Naive thymus-derived CD4-positive, alpha-beta T cell (primary cell): ENCODE data around the gene ATXN2L. TPM values are rescaled to one million over a fixed set of nuclear protein-coding genes. Genes with fewer than 3 reads are reported as not detected.

Source experiments
- ATAC-seq: fragments of 150-1000 bp; cut with Tn5 transposase; 2 replicates; pipeline ENCODE4 v1.10.0; 2021; ENCODE audit warnings: mild to moderate bottlenecking, moderate library complexity
- CTCF ChIA-PET: fragments of 350-600 bp; sonication (Branson Sonifier 250); formaldehyde crosslinking; loops from one replicate; lab custom pipeline; 2021; ENCODE audit warnings: antibody characterized with exemption; lab: Charles Lee
- POLR2A ChIA-PET: fragments of 350-600 bp; sonication (Branson Sonifier 250); formaldehyde crosslinking; loops from one replicate; lab custom pipeline; 2021; ENCODE audit warnings: antibody characterized with exemption, inconsistent platforms; lab: Charles Lee
- DNase-seq, 9 donors: peaks; one replicate each; pipeline versions ENCODE4 v3.0.0 to v3.0.0-alpha.2; 2020 to 2022; ENCODE audit warnings: mixed read lengths in 1 of 9
- H3K27ac ChIP-seq: one replicate; pipeline ENCODE4 v1.7.0; 2013; ENCODE audit warnings: mild to moderate bottlenecking, low read depth, low read length, moderate library complexity
- H3K27me3 ChIP-seq, 2 donors: one replicate each; pipeline ENCODE4 v1.7.0; 2013; ENCODE audit warnings: low read length in 2 of 2, mild to moderate bottlenecking in 2 of 2, moderate library complexity in 2 of 2; ENCODE audit not compliant: control insufficient read depth in 2 of 2, insufficient read depth in 2 of 2
- H3K36me3 ChIP-seq, 3 experiments: 1 replicate in 2 of 3; 2 replicates in 1 of 3; pipeline ENCODE4 v1.7.0; 2013; ENCODE audit warnings: low read length in 3 of 3, mild to moderate bottlenecking in 3 of 3, moderate library complexity in 1 of 3; ENCODE audit not compliant: insufficient read depth in 3 of 3, control insufficient read depth in 2 of 3
- H3K4me1 ChIP-seq, 2 donors: one replicate each; pipeline ENCODE4 v1.7.0; 2013; ENCODE audit warnings: low read length in 2 of 2, mild to moderate bottlenecking in 2 of 2, moderate library complexity in 1 of 2; ENCODE audit not compliant: control insufficient read depth in 2 of 2, insufficient read depth in 2 of 2
- H3K4me3 ChIP-seq: 2 replicates; pipeline ENCODE4 v1.7.0; 2013; ENCODE audit warnings: mild to moderate bottlenecking, low read length
- H3K9me3 ChIP-seq, 3 experiments: 1 replicate in 2 of 3; 2 replicates in 1 of 3; pipeline ENCODE4 v1.7.0; 2013; ENCODE audit warnings: low read length in 3 of 3; ENCODE audit not compliant: control insufficient read depth in 2 of 3
- H3K27ac Mint-ChIP-seq, 9 donors: one replicate each; pipeline ENCODE4 v1.8.0; 2020 to 2022; ENCODE audit warnings: mixed read lengths in 9 of 9, mild to moderate bottlenecking in 8 of 9, moderate library complexity in 5 of 9, inconsistent platforms in 2 of 9
- H3K27me3 Mint-ChIP-seq, 5 donors: one replicate each; pipeline ENCODE4 v1.8.0; 2021 to 2022; ENCODE audit warnings: mixed read lengths in 5 of 5, mild to moderate bottlenecking in 1 of 5
- H3K36me3 Mint-ChIP-seq, 5 donors: one replicate each; pipeline ENCODE4 v1.8.0; 2020 to 2022; ENCODE audit warnings: mixed read lengths in 5 of 5, mild to moderate bottlenecking in 3 of 5, inconsistent platforms in 1 of 5
- H3K4me1 Mint-ChIP-seq, 7 donors: one replicate each; pipeline ENCODE4 v1.8.0; 2020 to 2022; ENCODE audit warnings: mixed read lengths in 7 of 7, mild to moderate bottlenecking in 3 of 7, inconsistent platforms in 1 of 7
- H3K4me3 Mint-ChIP-seq, 10 donors: one replicate each; pipeline ENCODE4 v1.8.0; 2020 to 2022; ENCODE audit warnings: mild to moderate bottlenecking in 10 of 10, mixed read lengths in 10 of 10, moderate library complexity in 6 of 10, inconsistent platforms in 2 of 10
- H3K9me3 Mint-ChIP-seq, 11 donors: one replicate each; pipeline ENCODE4 v1.8.0; 2020 to 2022; ENCODE audit warnings: mixed read lengths in 11 of 11, mild to moderate bottlenecking in 4 of 11, inconsistent platforms in 1 of 11, moderate library complexity in 1 of 11
- intact Hi-C, 2 donors: fragments of 100-400 bp; cut with micrococcal nuclease; formaldehyde crosslinking; loops; one replicate each; pipeline ENCODE4 v1.15.1; 2023
- polyA plus RNA-seq, 2 donors: library from polyadenylated mRNA; unstranded; fragments of 300-500 nt; fragmentation: Illumina TruSeq; gene quantifications; one replicate each; pipeline ENCODE4 v1.2.3, GENCODE V29; 2021
- total RNA-seq, 6 experiments: library from RNA in 5 of 6; stranded (reverse) in 5 of 6; gene quantifications; 1 replicate in 5 of 6; 2 replicates in 1 of 6; pipeline ENCODE4 v1.2.3 and lab custom pipeline; 2021 to 2026

Gene ATXN2L
- total and polyA plus RNA-seq, 7 experiments from 2014 or later = 19.7 to 374 (median 280) TPM

DNA sequence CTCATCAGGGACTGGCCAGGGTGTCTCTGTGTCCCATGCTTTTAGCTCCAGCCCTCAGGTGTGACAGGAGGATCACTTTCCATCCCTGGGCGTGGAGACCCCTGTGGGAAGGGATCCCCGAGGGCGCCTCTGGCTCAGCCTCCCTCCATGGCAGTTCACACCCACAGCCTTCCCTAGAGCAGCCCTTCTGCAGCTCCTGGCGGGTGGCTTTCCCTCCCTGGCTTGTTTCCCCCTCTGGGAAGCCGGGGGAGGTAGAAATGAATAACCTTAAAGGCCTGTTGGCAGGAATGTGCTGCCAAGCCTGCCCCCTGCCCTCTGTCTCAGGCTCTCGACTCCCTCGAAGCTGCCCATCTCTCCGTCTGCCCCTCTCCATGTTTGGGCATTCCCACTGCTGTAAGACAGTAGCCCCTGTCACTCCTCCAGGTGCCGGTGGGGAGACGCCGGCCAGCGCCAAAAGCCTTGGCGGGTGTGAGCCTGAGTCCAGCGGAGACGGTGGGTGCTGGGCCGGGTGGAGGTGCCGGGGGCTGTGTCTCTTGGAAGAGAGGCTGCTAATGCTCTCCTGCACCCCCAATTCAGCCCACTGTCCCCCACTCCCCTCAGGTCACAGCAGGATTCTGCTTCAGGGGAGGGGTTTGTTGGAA lies 53.3 kb downstream of the ATXN2L start:
- peaks cover 0 to 18% (median 12%) of the 10 kb centered on the region in 7 donors for H3K4me1 Mint-ChIP-seq
- ATAC-seq (no peak), DNase-seq (no peak)
- ChIA-PET POLR2A (interaction anchor here (0.6 to 1.9 kb wide), 3 partner anchors 11 to 48 kb away, joined by 3 to 6 read pairs (median 3); partner anchors contain the start of genes RABEP2 and SH2B1), CTCF (interaction anchor here (0.6 kb wide), 1 partner anchor 69 kb away, joined by 3 read pairs; no protein-coding TSS in a partner anchor)
- intact Hi-C loops = no loop called here
- H3K36me3 Mint-ChIP-seq = peaks cover 0 to 2% (median 0%) of the 10 kb centered on the region in 5 donors
- peaks cover 0 to 21% (median 0%) of the 10 kb centered on the region in 3 experiments for H3K36me3 ChIP-seq
- no peak overlapping the region for H3K27ac Mint-ChIP-seq
- peaks cover 0 to 16% of the 10 kb centered on the region in 2 donors for H3K4me1 ChIP-seq
- no peak overlapping the region for H3K27ac ChIP-seq
- no peak overlapping the region for H3K4me3 ChIP-seq
- no peaks in the 10 kb centered on the region for H3K9me3 ChIP-seq
- no peak overlapping the region for H3K4me3 Mint-ChIP-seq
- peaks cover 3 to 5% (median 5%) of the 10 kb centered on the region in 5 donors for H3K27me3 Mint-ChIP-seq
- H3K27me3 ChIP-seq = no peaks in the 10 kb centered on the region
- peaks cover 0 to 1% (median 0%) of the 10 kb centered on the region in 11 donors for H3K9me3 Mint-ChIP-seq

GRCh38 chr16:28876973-28877654 lies 54.3 kb downstream of the ATXN2L start:
- peak overlapping the region in 1 of 10 donors; percentile 58 for H3K4me3 Mint-ChIP-seq
- ChIA-PET POLR2A (no interaction called here), CTCF (no interaction called here)
- H3K9me3 Mint-ChIP-seq = peaks cover 0 to 1% (median 0%) of the 10 kb centered on the region in 11 donors
- H3K36me3 Mint-ChIP-seq = peaks cover 0 to 4% (median 0%) of the 10 kb centered on the region in 5 donors
- ATAC-seq (no peak), DNase-seq (no peak)
- Histone ChIP-seq H3K36me3 (peaks cover 0 to 14% (median 0%) of the 10 kb centered on the region in 3 experiments), H3K9me3 (no peaks in the 10 kb centered on the region), H3K27ac (no peak overlapping the region), H3K27me3 (no peaks in the 10 kb centered on the region), H3K4me3 (no peak overlapping the region), H3K4me1 (peaks cover 0 to 16% of the 10 kb centered on the region in 2 donors)
- peaks cover 0 to 19% (median 15%) of the 10 kb centered on the region in 7 donors for H3K4me1 Mint-ChIP-seq
- intact Hi-C loops = no loop called here
- H3K27me3 Mint-ChIP-seq = peaks cover 3 to 9% (median 7%) of the 10 kb centered on the region in 5 donors
- peak overlapping the region in 1 of 9 donors; percentile 9 for H3K27ac Mint-ChIP-seq

DNA sequence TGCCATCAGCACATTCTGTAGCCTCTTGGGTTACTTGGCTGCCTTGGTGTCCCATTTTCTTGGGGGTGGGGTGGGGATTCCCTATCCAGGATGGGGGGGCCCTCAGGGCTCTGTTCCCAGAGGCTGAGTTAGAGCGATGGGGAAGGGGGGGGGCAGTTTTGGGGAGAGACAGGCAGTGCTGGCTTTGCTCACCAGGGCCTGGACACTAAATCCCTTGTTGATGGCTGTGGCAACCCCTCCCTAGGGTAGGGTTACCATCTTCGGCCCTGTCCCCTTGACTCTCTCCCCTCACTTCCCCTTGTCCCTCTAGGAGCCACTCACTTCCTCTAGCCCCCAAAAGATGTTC lies 54.8 kb downstream of the ATXN2L start:
- Mint-ChIP-seq H3K27ac (no peak overlapping the region), H3K27me3 (peaks cover 3 to 9% (median 7%) of the 10 kb centered on the region in 5 donors), H3K9me3 (peaks cover 0 to 1% (median 0%) of the 10 kb centered on the region in 11 donors), H3K4me3 (peak overlapping the region in 4 of 10 donors; percentile 9 to 89 (median 69)), H3K36me3 (peaks cover 0 to 4% (median 0%) of the 10 kb centered on the region in 5 donors), H3K4me1 (peaks cover 0 to 19% (median 15%) of the 10 kb centered on the region in 7 donors)
- no peak overlapping the region for H3K4me3 ChIP-seq
- intact Hi-C loops = no loop called here
- DNase-seq (no peak), ATAC-seq (no peak)
- ChIA-PET CTCF (no interaction called here), POLR2A (no interaction called here)
- peaks cover 0 to 16% of the 10 kb centered on the region in 2 donors for H3K4me1 ChIP-seq
- peaks cover 0 to 9% (median 0%) of the 10 kb centered on the region in 3 experiments for H3K36me3 ChIP-seq
- H3K27me3 ChIP-seq = no peaks in the 10 kb centered on the region
- H3K27ac ChIP-seq = no peak overlapping the region
- no peaks in the 10 kb centered on the region for H3K9me3 ChIP-seq

DNA sequence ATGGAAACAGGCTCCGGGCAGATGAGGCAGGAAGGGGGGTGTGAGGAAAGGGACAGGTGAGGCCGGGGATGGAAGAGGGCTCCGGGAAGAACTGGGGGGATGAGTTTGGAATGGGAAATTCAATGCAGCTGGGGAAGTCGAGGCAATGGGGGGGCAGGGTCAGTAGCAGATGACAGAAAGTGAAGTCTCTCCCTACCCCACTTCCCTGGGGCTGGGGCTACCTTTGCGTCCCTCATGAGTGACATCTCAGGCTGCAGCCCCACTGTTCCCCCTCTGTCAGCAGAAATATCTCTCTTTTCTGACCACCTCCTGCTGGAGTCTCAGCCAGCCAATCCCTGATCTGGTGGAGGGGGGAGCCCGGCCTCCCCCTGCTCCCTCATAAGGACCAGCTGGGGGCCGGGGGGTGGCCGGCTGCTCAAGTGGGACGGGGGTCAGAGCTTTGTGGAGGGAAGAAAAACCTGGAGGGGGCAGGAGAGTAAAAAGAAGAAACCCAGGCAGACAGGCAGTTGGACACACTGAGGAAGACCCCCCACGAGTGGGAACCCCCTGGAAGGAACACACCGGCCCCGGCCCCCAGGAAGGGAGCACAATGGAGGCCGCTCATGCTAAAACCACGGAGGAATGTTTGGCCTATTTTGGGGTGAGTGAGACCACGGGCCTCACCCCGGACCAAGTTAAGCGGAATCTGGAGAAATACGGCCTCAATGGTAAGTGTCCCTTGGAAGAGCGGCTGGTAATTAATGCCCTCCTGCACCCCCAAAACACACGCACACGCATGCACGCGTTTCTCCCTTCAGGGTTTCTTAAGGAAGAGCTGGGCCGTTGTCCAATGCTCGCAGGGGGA lies 55.5 kb downstream of the ATXN2L start, which contains the start of gene ATP2A1:
Gene ATP2A1 (plus strand): TSS at position 406 of the 844 bp plus-strand sequence. CDS start 184 bp downstream, at position 590.
- Mint-ChIP-seq H3K9me3 (peaks cover 0 to 1% (median 0%) of the 10 kb centered on the region in 11 donors), H3K36me3 (peaks cover 0 to 4% (median 0%) of the 10 kb centered on the region in 5 donors), H3K4me3 (peak within 1 kb of the TSS; percentile 82 to 93 (median 88)), H3K27me3 (peaks cover 3 to 9% (median 7%) of the 10 kb centered on the region in 5 donors), H3K27ac (peak within 1 kb of the TSS in 5 of 9 donors; percentile 3 to 70 (median 59)), H3K4me1 (peaks cover 0 to 19% (median 15%) of the 10 kb centered on the region in 7 donors)
- Histone ChIP-seq H3K27ac (peak within 1 kb of the TSS; percentile 69), H3K4me3 (peak within 1 kb of the TSS; percentile 92), H3K4me1 (peaks cover 0 to 16% of the 10 kb centered on the region in 2 donors), H3K27me3 (no peaks in the 10 kb centered on the region), H3K36me3 (peaks cover 0 to 4% (median 0%) of the 10 kb centered on the region in 3 experiments), H3K9me3 (no peaks in the 10 kb centered on the region)
- DNase-seq (no peak), ATAC-seq (no peak)
- intact Hi-C loops = no loop called here
- ChIA-PET CTCF (interaction anchor here (1.0 to 1.6 kb wide), 2 partner anchors 8 to 67 kb away, joined by 5 to 6 read pairs; no protein-coding TSS in a partner anchor), POLR2A (interaction anchor here (0.6 to 1.9 kb wide), 4 partner anchors 15 to 1185 kb away, joined by 3 to 8 read pairs (median 6); partner anchors contain the start of genes RABEP2 and SH2B1)

DNA sequence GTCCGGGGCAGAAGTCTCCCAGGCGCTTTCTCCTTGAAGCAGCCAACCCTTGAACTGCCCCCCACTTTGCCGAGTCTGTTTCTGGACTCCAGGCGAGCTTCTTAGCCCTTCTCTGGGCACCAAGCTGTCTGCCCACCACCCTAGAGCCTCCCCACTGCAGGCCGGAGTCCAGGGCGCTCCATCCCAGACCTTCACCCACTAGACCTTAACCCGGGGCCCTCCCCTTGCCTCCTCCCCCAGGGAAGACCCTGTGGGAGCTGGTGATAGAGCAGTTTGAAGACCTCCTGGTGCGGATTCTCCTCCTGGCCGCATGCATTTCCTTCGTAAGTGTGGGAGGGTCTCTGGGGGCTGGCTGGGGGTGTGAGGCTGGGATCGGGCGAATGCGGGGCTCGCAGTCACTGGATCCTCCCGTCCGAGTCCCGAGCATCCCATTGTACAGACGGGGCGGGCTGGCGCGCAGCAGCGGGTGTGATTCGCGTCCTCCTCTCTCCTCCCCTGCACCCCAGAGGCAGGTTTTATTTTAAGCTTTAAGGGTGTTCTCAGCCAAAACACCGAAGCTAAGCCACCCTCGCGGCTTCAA lies 56.6 kb downstream of the ATXN2L start:
- Histone ChIP-seq H3K4me1 (peaks cover 0 to 16% of the 10 kb centered on the region in 2 donors), H3K4me3 (peak overlapping the region; percentile 92), H3K27ac (peak overlapping the region; percentile 69), H3K9me3 (no peaks in the 10 kb centered on the region), H3K27me3 (no peaks in the 10 kb centered on the region), H3K36me3 (no peaks in the 10 kb centered on the region)
- Mint-ChIP-seq H3K27ac (peak overlapping the region in 5 of 9 donors; percentile 59 to 89 (median 70)), H3K4me1 (peaks cover 0 to 19% (median 15%) of the 10 kb centered on the region in 7 donors), H3K9me3 (peaks cover 0 to 3% (median 0%) of the 10 kb centered on the region in 11 donors), H3K36me3 (peaks cover 0 to 4% (median 0%) of the 10 kb centered on the region in 5 donors), H3K27me3 (peaks cover 3 to 14% (median 9%) of the 10 kb centered on the region in 5 donors), H3K4me3 (peak overlapping the region; percentile 82 to 93 (median 88))
- intact Hi-C loops = loop anchor here (1.0 kb wide), 5 partner anchors 16 to 55 kb away; partner anchors contain the start of genes RABEP2 (in 1 of the 2), SH2B1 (in 1 of the 2) and TUFM (in 1 of the 2)
- no peak for DNase-seq
- CTCF ChIA-PET = interaction anchor here (0.5 to 1.6 kb wide), 5 partner anchors 9 to 672 kb away, joined by 3 to 6 read pairs (median 3); no protein-coding TSS in a partner anchor
- POLR2A ChIA-PET = interaction anchor here (0.6 to 1.9 kb wide), 5 partner anchors 16 to 1184 kb away, joined by 3 to 8 read pairs (median 5); partner anchors contain the start of genes RABEP2 and SH2B1
- ATAC-seq = peak; percentile 46
